ENCODE measurements around the gene MRPL4. TPM values are rescaled to one million over a fixed set of nuclear protein-coding genes. Genes with fewer than 3 reads are reported as not detected.

The MRPL4 gene
- total RNA-seq, 4 donors from 2014 or later = 39.9 to 78.0 (median 61.7) TPM

DNA sequence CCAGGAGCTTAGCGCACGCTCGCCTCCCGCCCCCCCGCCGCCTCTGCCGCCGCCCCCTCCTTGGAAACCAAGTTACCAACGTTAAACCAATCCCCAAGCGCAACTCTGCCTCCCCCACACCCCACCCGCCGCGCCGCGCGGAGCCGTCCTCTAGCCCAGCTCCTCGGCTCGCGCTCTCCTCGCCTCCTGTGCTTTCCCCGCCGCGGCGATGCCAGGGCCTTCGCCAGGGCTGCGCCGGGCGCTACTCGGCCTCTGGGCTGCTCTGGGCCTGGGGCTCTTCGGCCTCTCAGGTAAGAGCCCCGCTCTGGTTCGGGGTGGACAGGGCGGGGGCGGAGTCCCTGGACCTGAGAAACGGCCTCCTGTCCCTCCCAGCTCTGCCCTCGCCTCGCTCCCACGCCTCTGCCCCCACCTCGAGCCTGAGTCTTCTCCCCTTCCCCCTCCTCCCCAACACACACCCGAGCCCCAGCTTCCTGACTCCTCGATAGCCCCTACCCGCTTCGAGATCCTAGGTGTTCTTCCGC is 37.9 kb downstream of the MRPL4 start, which contains the start of gene ICAM5:
Gene ICAM5, plus strand, starts transcription at position 117 of the 521 bp plus-strand sequence. Its CDS starts 92 bp downstream, at position 209.
- peaks cover 66 to 94% (median 82%) of the 10 kb centered on the region in 4 donors for H3K4me1 ChIP-seq
- intact Hi-C loops (cut with DNase I) = no loop called here
- no peak within 1 kb of the TSS for H3K27ac ChIP-seq (replicated peaks in 1 of 4)
- H3K4me3 ChIP-seq = peak within 1 kb of the TSS; percentile 39 to 60 (median 47)
- peaks cover under 1 to 12% (median 5%) of the 10 kb centered on the region in 4 donors for H3K36me3 ChIP-seq
- 2% methylated on average over 9 of the region's 45 CpGs for WGBS
- H3K9me3 ChIP-seq = no peaks in the 10 kb centered on the region
- no peak for TF ChIP-seq POLR2A (IDR thresholded peaks at IDR 0.05; ENCODE audit: low read depth)
- no peak for TF ChIP-seq POLR2AphosphoS5 (IDR thresholded peaks at IDR 0.05)
- TF ChIP-seq CTCF (IDR thresholded peaks at IDR 0.05) = no peak
- TF ChIP-seq EP300 (IDR thresholded peaks at IDR 0.05) = no peak
- no peak for DNase-seq (ENCODE audit: extremely low spot score)
- H3K27me3 ChIP-seq = peaks cover 16 to 98% (median 80%) of the 10 kb centered on the region in 4 donors

DNA sequence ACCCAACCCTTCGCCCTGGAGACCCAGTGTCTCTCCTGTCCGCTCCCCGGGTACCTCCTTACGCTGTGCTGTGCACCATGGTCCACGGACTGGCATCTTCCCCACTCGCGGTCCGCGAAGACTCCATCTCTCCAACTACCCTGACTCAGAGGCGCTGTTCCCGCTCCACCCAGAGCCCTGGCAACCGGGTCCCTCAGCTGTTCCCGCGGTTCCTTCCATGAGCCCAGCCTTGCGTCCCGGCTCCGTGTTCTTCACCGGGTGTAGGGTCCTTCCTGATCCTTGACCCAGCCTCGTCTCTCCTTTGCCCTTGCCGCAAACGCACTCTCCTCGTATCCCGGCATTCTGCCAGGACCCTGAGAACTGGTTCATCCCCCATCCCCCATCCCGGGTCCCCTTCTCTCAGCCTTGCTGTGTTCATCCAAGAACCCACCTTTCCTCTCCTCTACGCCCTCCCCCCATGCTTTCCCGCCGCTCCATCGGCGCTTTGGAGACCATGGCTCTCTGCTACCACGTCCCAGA is 38.4 kb downstream of the MRPL4 start:
- peak overlapping the region; percentile 39 to 60 (median 47) for H3K4me3 ChIP-seq
- WGBS = 1% methylated on average over 30 of the region's 30 CpGs
- H3K27me3 ChIP-seq = peaks cover 16 to 98% (median 85%) of the 10 kb centered on the region in 4 donors
- peaks cover 71 to 99% (median 87%) of the 10 kb centered on the region in 4 donors for H3K4me1 ChIP-seq
- no peak overlapping the region for H3K27ac ChIP-seq (replicated peaks in 1 of 4)
- no peak for TF ChIP-seq EP300 (IDR thresholded peaks at IDR 0.05)
- TF ChIP-seq POLR2A (IDR thresholded peaks at IDR 0.05; ENCODE audit: low read depth) = no peak
- TF ChIP-seq CTCF (IDR thresholded peaks at IDR 0.05) = no peak
- no peak for TF ChIP-seq POLR2AphosphoS5 (IDR thresholded peaks at IDR 0.05)
- peaks cover 0 to 7% (median 2%) of the 10 kb centered on the region in 4 donors for H3K36me3 ChIP-seq
- no peaks in the 10 kb centered on the region for H3K9me3 ChIP-seq
- intact Hi-C loops (cut with DNase I) = no loop called here
- no peak for DNase-seq (ENCODE audit: extremely low spot score)

DNA sequence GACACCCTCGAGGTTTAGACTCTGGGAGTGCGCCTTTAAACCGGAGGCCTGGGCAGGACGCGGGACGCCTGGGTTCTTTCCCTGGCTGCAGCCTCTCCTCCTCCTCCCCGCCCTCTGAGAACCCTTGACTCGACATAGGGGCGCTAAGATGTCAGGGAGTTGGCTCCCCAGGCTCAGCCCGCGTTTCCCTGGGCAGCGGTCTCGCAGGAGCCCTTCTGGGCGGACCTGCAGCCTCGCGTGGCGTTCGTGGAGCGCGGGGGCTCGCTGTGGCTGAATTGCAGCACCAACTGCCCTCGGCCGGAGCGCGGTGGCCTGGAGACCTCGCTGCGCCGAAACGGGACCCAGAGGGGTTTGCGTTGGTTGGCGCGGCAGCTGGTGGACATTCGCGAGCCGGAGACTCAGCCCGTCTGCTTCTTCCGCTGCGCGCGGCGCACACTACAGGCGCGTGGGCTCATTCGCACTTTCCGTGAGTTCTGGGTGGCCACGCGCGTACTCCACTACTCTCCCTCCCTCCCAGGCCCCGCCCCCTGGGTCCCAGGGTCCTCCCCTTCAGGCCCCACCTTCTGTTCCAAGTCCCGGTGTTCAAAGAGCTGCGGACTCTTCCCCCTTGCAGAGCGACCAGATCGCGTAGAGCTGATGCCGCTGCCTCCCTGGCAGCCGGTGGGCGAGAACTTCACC is 39.0 kb downstream of the MRPL4 start:
- H3K4me1 ChIP-seq = peaks cover 70 to 99% (median 91%) of the 10 kb centered on the region in 4 donors
- no peak for TF ChIP-seq CTCF (IDR thresholded peaks at IDR 0.05)
- no peak for TF ChIP-seq EP300 (IDR thresholded peaks at IDR 0.05)
- no peak for TF ChIP-seq POLR2AphosphoS5 (IDR thresholded peaks at IDR 0.05)
- no peak for TF ChIP-seq POLR2A (IDR thresholded peaks at IDR 0.05; ENCODE audit: low read depth)
- peaks cover 16 to 98% (median 91%) of the 10 kb centered on the region in 4 donors for H3K27me3 ChIP-seq
- intact Hi-C loops (cut with DNase I) = no loop called here
- H3K4me3 ChIP-seq = peak overlapping the region; percentile 39 to 60 (median 47)
- H3K36me3 ChIP-seq = peaks cover 0 to 1% (median 0%) of the 10 kb centered on the region in 4 donors
- no peak for DNase-seq (ENCODE audit: extremely low spot score)
- no peaks in the 10 kb centered on the region for H3K9me3 ChIP-seq
- 2% methylated on average over 27 of the region's 57 CpGs for WGBS
- no peak overlapping the region for H3K27ac ChIP-seq (replicated peaks in 1 of 4)

GRCh38 chr19:10291554-10292205 is 39.7 kb downstream of the MRPL4 start:
- intact Hi-C loops (cut with DNase I) = no loop called here
- TF ChIP-seq EP300 (IDR thresholded peaks at IDR 0.05) = no peak
- TF ChIP-seq POLR2A (IDR thresholded peaks at IDR 0.05; ENCODE audit: low read depth) = no peak
- TF ChIP-seq CTCF (IDR thresholded peaks at IDR 0.05) = no peak
- no peak for TF ChIP-seq POLR2AphosphoS5 (IDR thresholded peaks at IDR 0.05)

More at GRCh38 chr19:10291554-10292205, 39.7 kb downstream of the MRPL4 start:
- Histone ChIP-seq H3K27ac (replicated peaks in 1 of 4) (peak overlapping the region in 1 of 4 donors; percentile 22), H3K9me3 (no peaks in the 10 kb centered on the region), H3K4me3 (peak overlapping the region; percentile 39 to 60 (median 47)), H3K4me1 (peaks cover 65 to 96% (median 91%) of the 10 kb centered on the region in 4 donors), H3K36me3 (no peaks in the 10 kb centered on the region), H3K27me3 (peaks cover 16 to 100% (median 96%) of the 10 kb centered on the region in 4 donors)
- 2% methylated on average over 28 of the region's 49 CpGs for WGBS
- DNase-seq (ENCODE audit: extremely low spot score) = no peak
